Neural cell (in vitro differentiated cells): ENCODE results near the gene GABRG3. TPM values are rescaled to one million over a fixed set of nuclear protein-coding genes. Genes with fewer than 3 reads are reported as not detected.

Experiments used
- H2AFZ ChIP-seq: fragments of 200-600, 300-800 bp; sonication (generic), shearing (Covaris generic); 2 replicates; pipeline ENCODE4 v1.6.0; 2014; ENCODE audit warnings: low read depth, mild to moderate bottlenecking, antibody characterized with exemption, low read length, moderate library complexity
- H3F3A ChIP-seq: fragments of 200-600 bp; shearing (Covaris generic); 2 replicates; pipeline ENCODE4 v1.6.1; 2016; ENCODE audit warnings: mild to moderate bottlenecking, moderate library complexity, mixed read lengths, antibody characterized with exemption, low read length; ENCODE audit not compliant: insufficient read depth, poor library complexity, severe bottlenecking
- H3K27ac ChIP-seq: fragments of 200-600, 300-800 bp; sonication (generic), shearing (Covaris generic); 2 replicates; pipeline ENCODE4 v1.5.1; 2014; ENCODE audit warnings: mild to moderate bottlenecking, low read length, moderate library complexity
- H3K27me3 ChIP-seq: fragments of 300-800, 200-600 bp; sonication (generic), shearing (Covaris generic); 2 replicates; pipeline ENCODE4 v1.6.0; 2014; ENCODE audit warnings: mild to moderate bottlenecking, low read depth, low read length, moderate library complexity; ENCODE audit not compliant: insufficient read depth
- H3K36me3 ChIP-seq: fragments of 300-800, 200-600 bp; sonication (generic), shearing (Covaris generic); 2 replicates; pipeline ENCODE4 v1.5.1; 2014; ENCODE audit warnings: mild to moderate bottlenecking, antibody characterized with exemption, low read length, moderate library complexity; ENCODE audit not compliant: insufficient read depth
- H3K4me2 ChIP-seq: fragments of 300-800, 200-600 bp; sonication (generic), shearing (Covaris generic); 2 replicates; pipeline ENCODE4 v1.6.0; 2014; ENCODE audit warnings: mild to moderate bottlenecking, low read length
- H3K4me3 ChIP-seq: fragments of 300-800, 200-600 bp; sonication (generic), shearing (Covaris generic); 2 replicates; pipeline ENCODE4 v1.5.1; 2014; ENCODE audit warnings: mild to moderate bottlenecking, low read length, moderate library complexity
- H3K79me2 ChIP-seq: fragments of 200-600 bp; shearing (Covaris generic); replicated peaks from 2 replicates; pipeline ENCODE4 v1.6.0; 2014; ENCODE audit warnings: mild to moderate bottlenecking, low read length, moderate library complexity; ENCODE audit not compliant: insufficient read depth
- H3K9ac ChIP-seq: fragments of 300-800, 200-600 bp; sonication (generic), shearing (Covaris generic); 2 replicates; pipeline ENCODE4 v1.6.1; 2016; ENCODE audit warnings: mild to moderate bottlenecking, low read length, mixed read lengths
- H3K9me2 ChIP-seq: fragments of 200-600 bp; shearing (Covaris generic); 2 replicates; pipeline ENCODE4 v1.6.1; 2016; ENCODE audit warnings: mild to moderate bottlenecking, low read length, mixed read lengths; ENCODE audit not compliant: insufficient read depth
- H3K9me3 ChIP-seq: fragments of 200-600, 300-800 bp; sonication (generic), shearing (Covaris generic); 2 replicates; pipeline ENCODE4 v1.6.1; 2016; ENCODE audit warnings: mild to moderate bottlenecking, mixed run types, low read length, moderate library complexity, mixed read lengths
- H4K20me1 ChIP-seq: fragments of 200-600 bp; shearing (Covaris generic); 2 replicates; pipeline ENCODE4 v1.6.1; 2016; ENCODE audit warnings: mild to moderate bottlenecking, mixed run types; ENCODE audit not compliant: insufficient read depth
- EP300 ChIP-seq: fragments of 450-650 bp; conservative IDR thresholded peaks from 2 replicates; pipeline ENCODE4 v1.6.1; 2014; ENCODE audit warnings: antibody characterized with exemption, mild to moderate bottlenecking, moderate library complexity; ENCODE audit not compliant: poor library complexity, severe bottlenecking
- EZH2 ChIP-seq: fragments of 200-600, 300-800 bp; shearing (Covaris generic), sonication (generic); IDR thresholded peaks from 2 replicates; pipeline ENCODE4 v1.6.1; 2014; ENCODE audit warnings: antibody characterized with exemption, low read length, borderline replicate concordance, mild to moderate bottlenecking; ENCODE audit not compliant: insufficient read depth, poor library complexity, severe bottlenecking
- MXI1 ChIP-seq: fragments of 450-650 bp; conservative IDR thresholded peaks from 2 replicates; pipeline ENCODE4 v1.6.1; 2014; ENCODE audit warnings: antibody characterized with exemption, mild to moderate bottlenecking; ENCODE audit not compliant: poor library complexity, severe bottlenecking
- POLR2AphosphoS5 ChIP-seq: IDR thresholded peaks from 2 replicates; pipeline ENCODE4 v1.6.1; 2012
- RAD21 ChIP-seq: fragments of 450-650 bp; conservative IDR thresholded peaks from 2 replicates; pipeline ENCODE4 v1.6.1; 2014; ENCODE audit warnings: antibody characterized with exemption, mild to moderate bottlenecking, moderate library complexity
- SMC3 ChIP-seq: fragments of 450-650 bp; conservative IDR thresholded peaks from 2 replicates; pipeline ENCODE4 v1.6.1; 2014; ENCODE audit warnings: antibody characterized with exemption, mild to moderate bottlenecking, moderate library complexity; ENCODE audit not compliant: poor library complexity
- TAF1 ChIP-seq: IDR thresholded peaks from 2 replicates; pipeline ENCODE4 v1.6.1; 2012; ENCODE audit warnings: low read depth
- polyA plus RNA-seq: library from polyadenylated mRNA; depleted of rRNA; stranded (reverse); fragments of >200 nt; gene quantifications from 2 replicates; pipeline ENCODE4 v1.2.3, GENCODE V29; 2014
- TF ChIP-seq, protein P1 (sequence below): IDR thresholded peaks from 2 replicates; pipeline ENCODE4 v1.6.1; 2012; ENCODE audit warnings: borderline replicate concordance
- TF ChIP-seq, protein P2 (sequence below): fragments of 450-650 bp; IDR thresholded peaks from 2 replicates; pipeline ENCODE4 v1.5.1; 2014; ENCODE audit warnings: antibody characterized with exemption, mild to moderate bottlenecking, moderate library complexity; ENCODE audit not compliant: poor library complexity, severe bottlenecking

The GABRG3 gene
- polyA plus RNA-seq, 1 donor from 2014 or later = 1.2 TPM

DNA sequence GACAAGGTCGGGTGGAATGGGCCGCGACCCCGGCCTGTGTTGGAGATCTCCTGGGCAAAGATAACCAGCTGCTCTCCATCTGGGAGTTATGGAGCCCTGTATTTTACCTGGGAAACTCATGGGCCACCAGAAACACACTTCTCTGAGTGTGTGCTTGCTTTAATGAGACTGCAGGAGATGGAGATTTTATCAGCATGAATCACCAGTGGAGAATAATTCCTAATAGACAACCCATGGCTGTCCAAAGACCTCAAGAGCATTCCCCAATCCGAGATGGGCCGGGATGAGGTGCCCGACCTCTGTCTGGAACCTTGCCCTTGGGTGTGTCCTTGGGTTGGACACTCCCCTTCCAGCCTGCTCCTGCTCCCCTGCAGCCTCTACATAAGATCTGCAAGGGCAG lies 389.3 kb downstream of the GABRG3 start:
- no peak overlapping the region for H3K4me3 ChIP-seq
- no peaks in the 10 kb centered on the region for H3K36me3 ChIP-seq
- H3K27ac ChIP-seq = no peak overlapping the region
- H3K9me2 ChIP-seq = no peaks in the 10 kb centered on the region
- no peak overlapping the region for H2AFZ ChIP-seq
- H3K9me3 ChIP-seq = no peaks in the 10 kb centered on the region
- H4K20me1 ChIP-seq = no peaks in the 10 kb centered on the region
- H3K27me3 ChIP-seq = no peaks in the 10 kb centered on the region
- H3K9ac ChIP-seq = no peak overlapping the region
- H3K79me2 ChIP-seq = no peaks in the 10 kb centered on the region
- TF ChIP-seq EP300 (no peak), EZH2 (no peak), MXI1 (no peak), RAD21 (no peak), POLR2AphosphoS5 (no peak), SMC3 (no peak), TAF1 (no peak)
- TF ChIP-seq, protein P1, sequence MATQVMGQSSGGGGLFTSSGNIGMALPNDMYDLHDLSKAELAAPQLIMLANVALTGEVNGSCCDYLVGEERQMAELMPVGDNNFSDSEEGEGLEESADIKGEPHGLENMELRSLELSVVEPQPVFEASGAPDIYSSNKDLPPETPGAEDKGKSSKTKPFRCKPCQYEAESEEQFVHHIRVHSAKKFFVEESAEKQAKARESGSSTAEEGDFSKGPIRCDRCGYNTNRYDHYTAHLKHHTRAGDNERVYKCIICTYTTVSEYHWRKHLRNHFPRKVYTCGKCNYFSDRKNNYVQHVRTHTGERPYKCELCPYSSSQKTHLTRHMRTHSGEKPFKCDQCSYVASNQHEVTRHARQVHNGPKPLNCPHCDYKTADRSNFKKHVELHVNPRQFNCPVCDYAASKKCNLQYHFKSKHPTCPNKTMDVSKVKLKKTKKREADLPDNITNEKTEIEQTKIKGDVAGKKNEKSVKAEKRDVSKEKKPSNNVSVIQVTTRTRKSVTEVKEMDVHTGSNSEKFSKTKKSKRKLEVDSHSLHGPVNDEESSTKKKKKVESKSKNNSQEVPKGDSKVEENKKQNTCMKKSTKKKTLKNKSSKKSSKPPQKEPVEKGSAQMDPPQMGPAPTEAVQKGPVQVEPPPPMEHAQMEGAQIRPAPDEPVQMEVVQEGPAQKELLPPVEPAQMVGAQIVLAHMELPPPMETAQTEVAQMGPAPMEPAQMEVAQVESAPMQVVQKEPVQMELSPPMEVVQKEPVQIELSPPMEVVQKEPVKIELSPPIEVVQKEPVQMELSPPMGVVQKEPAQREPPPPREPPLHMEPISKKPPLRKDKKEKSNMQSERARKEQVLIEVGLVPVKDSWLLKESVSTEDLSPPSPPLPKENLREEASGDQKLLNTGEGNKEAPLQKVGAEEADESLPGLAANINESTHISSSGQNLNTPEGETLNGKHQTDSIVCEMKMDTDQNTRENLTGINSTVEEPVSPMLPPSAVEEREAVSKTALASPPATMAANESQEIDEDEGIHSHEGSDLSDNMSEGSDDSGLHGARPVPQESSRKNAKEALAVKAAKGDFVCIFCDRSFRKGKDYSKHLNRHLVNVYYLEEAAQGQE = no peak
- TF ChIP-seq, protein P2, sequence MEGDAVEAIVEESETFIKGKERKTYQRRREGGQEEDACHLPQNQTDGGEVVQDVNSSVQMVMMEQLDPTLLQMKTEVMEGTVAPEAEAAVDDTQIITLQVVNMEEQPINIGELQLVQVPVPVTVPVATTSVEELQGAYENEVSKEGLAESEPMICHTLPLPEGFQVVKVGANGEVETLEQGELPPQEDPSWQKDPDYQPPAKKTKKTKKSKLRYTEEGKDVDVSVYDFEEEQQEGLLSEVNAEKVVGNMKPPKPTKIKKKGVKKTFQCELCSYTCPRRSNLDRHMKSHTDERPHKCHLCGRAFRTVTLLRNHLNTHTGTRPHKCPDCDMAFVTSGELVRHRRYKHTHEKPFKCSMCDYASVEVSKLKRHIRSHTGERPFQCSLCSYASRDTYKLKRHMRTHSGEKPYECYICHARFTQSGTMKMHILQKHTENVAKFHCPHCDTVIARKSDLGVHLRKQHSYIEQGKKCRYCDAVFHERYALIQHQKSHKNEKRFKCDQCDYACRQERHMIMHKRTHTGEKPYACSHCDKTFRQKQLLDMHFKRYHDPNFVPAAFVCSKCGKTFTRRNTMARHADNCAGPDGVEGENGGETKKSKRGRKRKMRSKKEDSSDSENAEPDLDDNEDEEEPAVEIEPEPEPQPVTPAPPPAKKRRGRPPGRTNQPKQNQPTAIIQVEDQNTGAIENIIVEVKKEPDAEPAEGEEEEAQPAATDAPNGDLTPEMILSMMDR = no peak
- no peak overlapping the region for H3K4me2 ChIP-seq
- H3F3A ChIP-seq = no peaks in the 10 kb centered on the region

DNA sequence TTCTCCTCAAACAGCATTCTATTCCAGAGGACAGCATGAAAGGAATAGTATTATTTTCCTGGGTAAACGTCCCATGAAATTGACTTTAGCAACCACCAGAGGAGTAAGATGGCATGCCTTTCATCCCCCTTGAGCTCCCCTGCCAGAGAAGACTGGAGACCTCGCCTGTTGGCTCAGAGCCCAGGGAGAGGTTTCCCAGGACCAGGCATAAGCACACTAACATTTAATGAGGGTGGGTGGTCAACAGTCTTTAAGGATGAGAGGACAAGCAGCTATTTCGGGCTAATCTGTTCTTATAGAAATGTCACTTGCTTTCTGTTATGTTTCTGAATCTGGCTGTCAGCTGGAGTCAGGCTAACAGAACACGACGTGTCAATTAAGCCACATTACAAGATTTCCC lies 390.5 kb downstream of the GABRG3 start:
- TF ChIP-seq SMC3 = no peak
- TF ChIP-seq, protein P2 = no peak
- TF ChIP-seq, protein P1 = no peak
- no peak for TF ChIP-seq RAD21
- TF ChIP-seq EP300 = no peak
- no peak for TF ChIP-seq MXI1
- TF ChIP-seq TAF1 = no peak
- TF ChIP-seq POLR2AphosphoS5 = no peak
- no peak for TF ChIP-seq EZH2
- Histone ChIP-seq H3K27ac (no peak overlapping the region), H2AFZ (no peak overlapping the region), H4K20me1 (no peaks in the 10 kb centered on the region), H3K36me3 (no peaks in the 10 kb centered on the region), H3K4me3 (no peak overlapping the region), H3K9me2 (no peaks in the 10 kb centered on the region), H3K9me3 (no peaks in the 10 kb centered on the region), H3F3A (no peaks in the 10 kb centered on the region), H3K27me3 (no peaks in the 10 kb centered on the region), H3K9ac (no peak overlapping the region), H3K4me2 (no peak overlapping the region), H3K79me2 (no peaks in the 10 kb centered on the region)
